ENCODE results near the gene ARPC1B.

ARPC1B gene

DNA sequence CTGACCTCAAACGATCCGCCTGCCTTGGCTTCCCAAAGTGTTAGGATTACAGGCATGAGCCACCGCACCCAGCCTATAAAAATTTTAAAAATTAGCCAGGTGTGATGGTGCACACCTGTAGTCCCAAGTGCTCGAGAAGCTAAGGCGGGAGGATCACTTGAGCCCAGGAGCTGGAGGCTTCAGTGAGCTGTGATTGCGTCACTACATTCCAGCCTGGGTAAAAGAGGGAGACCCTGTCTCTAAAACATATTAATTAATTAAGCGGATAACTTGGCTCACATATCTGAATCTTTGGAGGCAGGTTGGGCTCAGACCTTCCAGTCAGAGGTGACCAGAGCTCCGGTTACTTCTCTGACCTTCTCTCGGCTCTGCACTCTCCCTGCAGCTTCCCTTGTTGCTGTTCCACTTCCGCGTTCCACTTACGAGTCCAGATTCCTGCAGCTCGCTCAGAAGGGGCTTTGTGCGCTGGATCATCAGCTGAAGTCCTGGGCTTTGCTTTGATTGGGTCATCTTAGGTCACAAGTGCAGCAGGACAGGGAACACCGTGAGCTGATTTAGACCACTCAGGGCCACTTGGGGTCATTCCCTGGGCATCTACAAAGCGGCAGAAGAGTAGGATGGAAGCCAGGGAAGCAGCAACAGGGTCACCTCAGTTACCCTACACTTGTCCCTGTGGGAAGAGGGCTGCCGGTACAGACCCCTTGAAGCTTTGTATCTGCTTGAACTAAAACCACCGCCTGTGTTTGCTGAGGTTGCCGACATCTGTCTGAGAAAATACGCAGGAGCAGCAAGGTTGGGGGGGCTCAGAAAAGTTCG is 2.0 kb upstream of the ARPC1B start:
- TF ChIP-seq, protein P1, sequence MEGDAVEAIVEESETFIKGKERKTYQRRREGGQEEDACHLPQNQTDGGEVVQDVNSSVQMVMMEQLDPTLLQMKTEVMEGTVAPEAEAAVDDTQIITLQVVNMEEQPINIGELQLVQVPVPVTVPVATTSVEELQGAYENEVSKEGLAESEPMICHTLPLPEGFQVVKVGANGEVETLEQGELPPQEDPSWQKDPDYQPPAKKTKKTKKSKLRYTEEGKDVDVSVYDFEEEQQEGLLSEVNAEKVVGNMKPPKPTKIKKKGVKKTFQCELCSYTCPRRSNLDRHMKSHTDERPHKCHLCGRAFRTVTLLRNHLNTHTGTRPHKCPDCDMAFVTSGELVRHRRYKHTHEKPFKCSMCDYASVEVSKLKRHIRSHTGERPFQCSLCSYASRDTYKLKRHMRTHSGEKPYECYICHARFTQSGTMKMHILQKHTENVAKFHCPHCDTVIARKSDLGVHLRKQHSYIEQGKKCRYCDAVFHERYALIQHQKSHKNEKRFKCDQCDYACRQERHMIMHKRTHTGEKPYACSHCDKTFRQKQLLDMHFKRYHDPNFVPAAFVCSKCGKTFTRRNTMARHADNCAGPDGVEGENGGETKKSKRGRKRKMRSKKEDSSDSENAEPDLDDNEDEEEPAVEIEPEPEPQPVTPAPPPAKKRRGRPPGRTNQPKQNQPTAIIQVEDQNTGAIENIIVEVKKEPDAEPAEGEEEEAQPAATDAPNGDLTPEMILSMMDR (IDR thresholded peaks at IDR 0.05): no peak
- DNase-seq: no peak
- Histone ChIP-seq H3K27me3 (no peaks in the 10 kb centered on the region), H3K4me3 (no peak overlapping the region), H3K9me3 (no peaks in the 10 kb centered on the region), H3K4me1 (peaks cover 0 to 37% (median 16%) of the 10 kb centered on the region in 4 donors), H3K36me3 (peaks cover 0 to 17% (median 5%) of the 10 kb centered on the region in 3 donors), H3K27ac (peak overlapping the region; percentile 12 to 61)
- intact Hi-C loops (cut with DNase I; ENCODE audit: low total_unique reads): no loop called here

DNA sequence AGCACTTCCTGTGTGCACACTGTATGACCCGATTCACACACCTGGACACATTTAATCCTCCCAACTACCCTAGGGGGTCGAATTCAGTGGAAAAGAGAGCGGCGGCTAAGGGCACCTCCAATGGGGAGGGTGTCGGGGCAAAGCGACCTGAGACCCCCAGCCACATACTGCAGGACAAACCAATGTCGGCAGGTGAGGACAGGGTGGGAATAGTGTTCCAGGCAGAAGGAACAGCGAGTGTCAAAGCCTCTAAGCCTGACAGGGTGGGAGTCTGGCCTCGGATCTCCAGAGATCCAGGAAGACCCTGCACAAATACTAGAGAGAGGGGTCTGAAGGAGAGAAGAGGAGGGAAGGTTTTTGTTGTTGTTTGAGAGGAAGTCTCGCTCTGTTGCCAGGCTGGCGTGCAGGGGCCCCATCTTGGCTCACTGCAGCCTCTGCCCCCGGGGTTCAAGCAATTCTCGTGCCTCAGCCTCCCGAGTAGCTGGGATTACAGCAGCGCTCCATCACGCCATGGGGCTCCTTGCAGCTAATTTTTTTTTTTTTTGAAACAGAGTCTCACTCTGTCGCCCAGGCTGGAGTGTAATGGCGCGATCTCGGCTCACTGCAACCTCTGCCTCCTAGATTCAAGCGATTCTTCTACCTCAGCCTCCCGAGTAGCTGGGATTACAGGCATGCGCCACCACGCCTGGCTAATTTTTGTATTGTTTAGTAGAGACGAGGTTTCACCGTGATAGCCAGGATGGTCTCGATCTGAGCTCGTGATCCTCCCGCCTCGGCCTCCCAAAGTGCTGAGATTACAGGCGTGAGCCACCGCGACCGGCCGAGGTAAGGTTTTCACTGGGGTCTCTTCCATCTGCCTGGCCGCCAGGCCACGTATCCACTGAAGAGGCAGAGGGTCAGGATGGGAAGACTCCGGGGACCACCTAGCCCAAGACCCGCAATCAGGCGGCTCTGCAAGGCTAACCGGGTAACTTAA is 1.2 kb upstream of the ARPC1B start:
- no peaks in the 10 kb centered on the region for H3K27me3 ChIP-seq

DNA sequence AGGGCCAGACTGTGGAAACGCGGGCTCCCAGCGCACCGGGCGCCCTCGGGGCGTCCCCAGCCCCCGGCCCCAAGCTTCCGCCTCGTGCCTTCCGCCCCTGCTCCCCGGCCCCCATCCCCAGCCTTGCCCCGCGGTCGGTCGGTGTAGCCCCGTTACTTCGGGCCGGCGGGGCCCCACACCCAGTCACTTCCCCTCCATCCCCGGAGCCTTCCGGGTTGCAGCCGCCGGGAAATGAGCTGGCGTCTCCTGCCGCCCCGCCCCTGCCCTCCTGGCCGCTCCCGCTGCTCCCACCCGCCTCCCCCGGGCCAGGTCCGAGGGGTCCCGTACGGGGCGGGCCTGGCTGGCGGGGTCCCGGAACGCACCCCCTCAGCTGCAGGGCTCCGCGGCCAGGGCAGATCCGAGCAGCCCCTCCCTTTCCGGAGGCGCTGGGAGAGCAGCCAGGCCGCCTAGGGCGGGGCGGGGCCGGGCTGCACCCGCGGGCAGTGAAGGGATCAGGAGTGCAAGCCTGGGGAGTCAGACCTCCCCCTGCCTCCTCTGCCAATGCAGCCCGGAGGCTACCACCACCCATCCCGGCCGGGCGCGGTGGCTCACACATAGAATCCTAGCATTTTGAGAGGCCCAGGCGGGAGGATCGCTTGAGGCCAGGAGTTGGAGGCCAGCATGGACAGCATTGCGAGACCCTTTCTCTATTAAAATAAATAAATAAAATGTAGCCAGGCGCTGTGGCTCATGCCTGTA is 709 bp downstream of the ARPC1B start:
- DNase-seq: peak; percentile 77 to 91
- H3K4me1 ChIP-seq: peaks cover 0 to 47% (median 27%) of the 10 kb centered on the region in 4 donors
- peak overlapping the region; percentile 90 to 93 for H3K27ac ChIP-seq
- TF ChIP-seq, protein P1 (IDR thresholded peaks at IDR 0.05): no peak
- no peaks in the 10 kb centered on the region for H3K27me3 ChIP-seq
- H3K9me3 ChIP-seq: no peaks in the 10 kb centered on the region
- intact Hi-C loops (cut with DNase I; ENCODE audit: low total_unique reads): no loop called here
- H3K4me3 ChIP-seq: peak overlapping the region; percentile 92 to 99
- H3K36me3 ChIP-seq: peaks cover 0 to 14% (median 11%) of the 10 kb centered on the region in 3 donors

More for the DNA sequence above, 1.2 kb upstream of the ARPC1B start:
- intact Hi-C loops (cut with DNase I; ENCODE audit: low total_unique reads): no loop called here
- Histone ChIP-seq H3K9me3 (no peaks in the 10 kb centered on the region), H3K36me3 (peaks cover 0 to 23% (median 13%) of the 10 kb centered on the region in 3 donors), H3K4me3 (peak overlapping the region; percentile 92 to 99), H3K4me1 (peaks cover 0 to 37% (median 16%) of the 10 kb centered on the region in 4 donors), H3K27ac (peak overlapping the region; percentile 90 to 93)
- TF ChIP-seq, protein P1 (IDR thresholded peaks at IDR 0.05): no peak
- DNase-seq: no peak

DNA sequence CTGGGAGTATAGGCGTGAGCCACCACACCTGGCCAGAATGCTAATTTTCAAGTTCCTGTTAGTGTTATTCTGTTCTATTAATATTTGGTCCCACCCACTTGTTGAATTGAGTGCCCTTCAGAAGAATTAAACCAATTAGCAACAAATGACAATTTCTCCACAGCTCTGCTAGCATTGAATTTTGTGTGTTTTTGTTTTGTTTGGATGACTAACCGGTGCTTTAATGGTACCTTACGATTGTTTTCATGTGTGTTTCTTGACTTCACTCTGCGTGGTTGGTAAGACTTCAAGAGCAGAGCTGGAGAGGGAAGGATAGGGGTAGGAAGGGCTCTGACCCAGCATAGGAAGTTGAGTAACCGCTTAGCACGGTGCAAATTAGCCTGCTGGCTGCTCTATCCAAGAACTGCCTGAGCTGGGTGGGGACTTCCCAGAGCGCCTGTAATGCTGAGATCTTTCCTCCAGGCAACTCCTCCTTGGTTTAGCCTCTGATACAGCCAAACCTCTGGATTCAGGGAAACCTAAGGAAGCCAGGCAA is 4.6 kb downstream of the ARPC1B start:
- H3K4me3 ChIP-seq: peak overlapping the region; percentile 21 to 33
- intact Hi-C loops (cut with DNase I; ENCODE audit: low total_unique reads): no loop called here

More for the DNA sequence above, 4.6 kb downstream of the ARPC1B start:
- no peaks in the 10 kb centered on the region for H3K27me3 ChIP-seq
- TF ChIP-seq, protein P1 (IDR thresholded peaks at IDR 0.05): peak in 1 of 2 experiments; percentile 22
- no peaks in the 10 kb centered on the region for H3K9me3 ChIP-seq
- DNase-seq: peak; percentile 87 to 88
- peaks cover 0 to 14% (median 13%) of the 10 kb centered on the region in 3 donors for H3K36me3 ChIP-seq
- peaks cover 0 to 44% (median 39%) of the 10 kb centered on the region in 4 donors for H3K4me1 ChIP-seq
- peak overlapping the region; percentile 84 to 86 for H3K27ac ChIP-seq
